Measurements from ENCODE around the gene TFAM.

TFAM gene
- 37.9 to 75.9 (median 53.8) reads per million in 3 donors for total RNA-seq

DNA sequence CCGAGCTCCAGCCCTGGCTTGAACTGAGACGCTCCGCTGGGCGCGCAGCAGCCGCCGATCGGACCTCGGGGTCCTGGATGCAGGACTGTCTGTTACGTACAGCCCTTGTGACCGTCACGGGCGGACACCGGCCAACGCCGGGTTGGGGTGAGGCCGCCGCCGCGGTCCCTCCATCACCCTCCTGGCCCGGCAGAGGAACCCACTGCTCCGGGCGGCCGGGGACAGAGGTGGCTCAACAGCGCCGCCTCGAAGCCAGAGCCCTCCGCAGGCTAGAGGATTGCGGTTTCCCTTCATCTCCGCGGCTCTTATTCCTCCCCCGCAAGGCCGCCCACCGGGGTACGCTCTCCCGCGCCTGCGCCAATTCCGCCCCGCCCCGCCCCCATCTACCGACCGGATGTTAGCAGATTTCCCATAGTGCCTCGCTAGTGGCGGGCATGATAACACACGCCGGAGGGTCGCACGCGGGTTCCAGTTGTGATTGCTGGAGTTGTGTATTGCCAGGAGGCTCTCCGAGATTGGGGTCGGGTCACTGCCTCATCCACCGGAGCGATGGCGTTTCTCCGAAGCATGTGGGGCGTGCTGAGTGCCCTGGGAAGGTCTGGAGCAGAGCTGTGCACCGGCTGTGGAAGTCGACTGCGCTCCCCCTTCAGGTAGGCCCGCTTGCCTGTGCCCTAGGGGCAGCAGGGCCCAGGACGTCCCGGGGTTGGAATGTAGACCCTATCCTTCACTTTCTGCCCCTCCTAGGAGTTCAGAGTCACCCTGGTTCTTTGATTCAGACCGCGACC is at the start of gene TFAM:
Gene TFAM, plus strand, starts transcription at position 412 of the 785 bp plus-strand sequence. Its CDS starts 138 bp downstream, at position 550.
- Histone ChIP-seq H3K4me3 (ENCODE audit: insufficient read depth, low read depth, low read length, poor library complexity, severe bottlenecking) (peak within 1 kb of the TSS; percentile 77), H3K27me3 (replicated peaks; ENCODE audit: control insufficient read depth, insufficient read depth, low read length, poor library complexity, severe bottlenecking) (no peaks in the 10 kb centered on the region), H3K4me1 (ENCODE audit: control insufficient read depth, insufficient read depth, low read length, poor library complexity, severe bottlenecking) (peaks cover 22% of the 10 kb centered on the region), H3K27ac (ENCODE audit: insufficient read depth, low read length, poor library complexity, severe bottlenecking) (peak within 1 kb of the TSS; percentile 86), H3K9me3 (ENCODE audit: control insufficient read depth, low read length) (no peaks in the 10 kb centered on the region), H3K36me3 (ENCODE audit: control insufficient read depth, insufficient read depth, low read length) (peaks cover 24% of the 10 kb centered on the region)
- peak; percentile 92 to 94 (median 93) for DNase-seq

DNA sequence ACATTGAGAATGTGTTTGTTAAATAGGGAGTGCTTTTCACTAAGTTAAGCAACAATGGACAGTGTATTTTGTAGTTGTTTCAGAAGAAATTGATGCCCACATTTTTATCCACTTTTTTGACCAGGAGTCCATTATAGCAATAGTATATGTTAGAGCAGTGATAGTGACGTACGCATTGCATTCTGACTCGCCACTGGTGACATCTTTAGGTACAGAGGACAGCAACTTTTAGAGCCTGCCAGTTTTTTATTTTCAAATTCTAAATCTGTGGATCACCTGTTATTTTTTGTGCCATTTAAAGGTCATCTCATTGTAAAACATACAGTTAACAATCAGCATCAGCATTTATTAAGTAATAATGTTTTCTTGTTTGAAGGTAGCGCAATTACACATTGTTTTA is 49.0 kb upstream of the TFAM start:
- no peak overlapping the region for H3K27ac ChIP-seq (ENCODE audit: insufficient read depth, low read length, poor library complexity, severe bottlenecking)
- no peaks in the 10 kb centered on the region for H3K9me3 ChIP-seq (ENCODE audit: control insufficient read depth, low read length)
- H3K4me3 ChIP-seq (ENCODE audit: insufficient read depth, low read depth, low read length, poor library complexity, severe bottlenecking), result peak overlapping the region; percentile 96
- no peaks in the 10 kb centered on the region for H3K27me3 ChIP-seq (replicated peaks; ENCODE audit: control insufficient read depth, insufficient read depth, low read length, poor library complexity, severe bottlenecking)
- no peaks in the 10 kb centered on the region for H3K36me3 ChIP-seq (ENCODE audit: control insufficient read depth, insufficient read depth, low read length)
- H3K4me1 ChIP-seq (ENCODE audit: control insufficient read depth, insufficient read depth, low read length, poor library complexity, severe bottlenecking), result no peaks in the 10 kb centered on the region
- DNase-seq, result no peak

DNA sequence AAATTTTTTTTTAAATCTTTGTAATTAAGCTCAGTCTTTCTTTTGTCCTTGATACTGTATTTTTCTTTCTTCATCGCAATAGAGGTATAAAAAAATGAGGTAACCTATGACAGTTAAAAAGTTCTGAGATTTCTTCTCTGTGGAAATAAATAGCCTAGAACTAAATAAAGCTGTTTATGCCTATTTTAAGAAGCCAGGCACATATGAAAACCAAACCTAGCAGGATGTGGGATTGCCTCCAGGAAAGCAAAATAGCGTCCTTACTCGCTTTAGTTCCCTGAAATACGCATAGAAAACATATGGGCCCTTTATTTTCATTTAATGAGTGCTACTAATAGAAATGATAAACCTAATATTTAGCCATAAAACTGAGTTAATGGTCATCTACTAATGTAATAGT is 43.8 kb upstream of the TFAM start:
- H3K36me3 ChIP-seq (ENCODE audit: control insufficient read depth, insufficient read depth, low read length), result no peaks in the 10 kb centered on the region
- H3K4me1 ChIP-seq (ENCODE audit: control insufficient read depth, insufficient read depth, low read length, poor library complexity, severe bottlenecking), result no peaks in the 10 kb centered on the region
- DNase-seq, result no peak
- H3K4me3 ChIP-seq (ENCODE audit: insufficient read depth, low read depth, low read length, poor library complexity, severe bottlenecking), result no peak overlapping the region
- no peaks in the 10 kb centered on the region for H3K27me3 ChIP-seq (replicated peaks; ENCODE audit: control insufficient read depth, insufficient read depth, low read length, poor library complexity, severe bottlenecking)
- no peak overlapping the region for H3K27ac ChIP-seq (ENCODE audit: insufficient read depth, low read length, poor library complexity, severe bottlenecking)
- no peaks in the 10 kb centered on the region for H3K9me3 ChIP-seq (ENCODE audit: control insufficient read depth, low read length)

DNA sequence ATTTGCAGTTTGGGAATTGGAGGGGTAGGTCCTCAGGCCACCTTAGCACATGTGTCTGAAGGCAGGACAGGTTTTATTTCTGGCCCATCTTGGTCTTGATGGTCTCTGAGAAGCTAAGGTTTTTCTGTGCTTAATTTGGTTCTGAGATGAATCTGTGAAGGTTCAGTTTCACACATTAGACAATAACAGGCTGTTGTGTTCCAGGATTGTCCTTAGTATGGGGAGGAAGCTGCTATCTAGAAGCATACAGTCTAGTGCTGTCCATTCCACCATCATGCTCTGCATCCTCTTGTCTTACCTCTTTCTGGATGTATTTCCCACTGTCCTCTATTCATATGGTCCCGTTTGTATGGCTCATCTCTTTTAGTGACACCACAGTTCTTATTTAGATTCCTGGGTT is 43.3 kb upstream of the TFAM start:
- no peaks in the 10 kb centered on the region for H3K9me3 ChIP-seq (ENCODE audit: control insufficient read depth, low read length)
- H3K4me3 ChIP-seq (ENCODE audit: insufficient read depth, low read depth, low read length, poor library complexity, severe bottlenecking), result no peak overlapping the region

DNA sequence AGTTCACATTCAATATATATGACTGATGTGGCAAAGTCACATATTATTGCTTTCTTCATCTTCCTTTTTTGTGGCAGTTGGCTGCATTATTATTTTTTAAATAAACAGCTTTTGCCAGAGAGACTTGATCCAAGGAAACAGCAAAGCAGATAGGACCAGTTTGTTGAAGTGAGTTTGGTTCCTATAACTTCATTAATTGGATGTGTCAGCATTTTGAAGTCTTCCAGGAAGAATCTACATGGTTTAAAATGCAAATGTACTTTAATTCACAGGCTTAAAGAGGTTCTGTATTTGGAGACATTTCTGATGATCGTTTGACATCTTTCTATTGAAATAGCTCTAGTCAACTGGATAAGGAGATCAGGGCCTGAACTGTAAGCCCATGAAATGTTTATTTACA is 37.2 kb upstream of the TFAM start:
- Histone ChIP-seq H3K36me3 (ENCODE audit: control insufficient read depth, insufficient read depth, low read length) (no peaks in the 10 kb centered on the region), H3K4me1 (ENCODE audit: control insufficient read depth, insufficient read depth, low read length, poor library complexity, severe bottlenecking) (no peaks in the 10 kb centered on the region), H3K27me3 (replicated peaks; ENCODE audit: control insufficient read depth, insufficient read depth, low read length, poor library complexity, severe bottlenecking) (no peaks in the 10 kb centered on the region), H3K9me3 (ENCODE audit: control insufficient read depth, low read length) (no peaks in the 10 kb centered on the region), H3K27ac (ENCODE audit: insufficient read depth, low read length, poor library complexity, severe bottlenecking) (no peak overlapping the region), H3K4me3 (ENCODE audit: insufficient read depth, low read depth, low read length, poor library complexity, severe bottlenecking) (no peak overlapping the region)
- DNase-seq, result no peak

More for the DNA sequence above, 43.3 kb upstream of the TFAM start:
- no peak overlapping the region for H3K27ac ChIP-seq (ENCODE audit: insufficient read depth, low read length, poor library complexity, severe bottlenecking)
- no peak for DNase-seq
- no peaks in the 10 kb centered on the region for H3K36me3 ChIP-seq (ENCODE audit: control insufficient read depth, insufficient read depth, low read length)
- no peaks in the 10 kb centered on the region for H3K4me1 ChIP-seq (ENCODE audit: control insufficient read depth, insufficient read depth, low read length, poor library complexity, severe bottlenecking)
- H3K27me3 ChIP-seq (replicated peaks; ENCODE audit: control insufficient read depth, insufficient read depth, low read length, poor library complexity, severe bottlenecking), result no peaks in the 10 kb centered on the region

DNA sequence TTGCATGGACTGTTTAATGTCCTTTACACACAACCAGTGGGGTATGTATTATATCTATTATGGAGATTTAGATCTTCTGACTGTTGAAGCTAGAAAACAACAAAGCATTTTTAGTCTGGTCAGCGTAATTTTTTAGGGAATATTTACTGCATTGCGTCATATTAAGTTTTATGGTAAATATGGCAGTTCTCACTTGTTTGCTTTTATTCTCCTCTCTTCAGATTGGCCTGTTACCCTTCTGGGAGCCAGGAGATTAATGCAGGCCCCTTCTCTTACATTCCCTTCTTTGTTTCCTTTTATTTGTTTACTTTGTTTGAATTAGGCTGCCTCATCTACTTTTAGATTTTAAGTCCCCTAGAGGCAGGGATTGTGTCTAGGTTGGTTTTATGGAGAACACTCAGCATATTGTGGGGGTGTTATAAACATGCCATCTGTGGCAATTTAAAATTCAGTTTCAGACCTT is 36.6 kb upstream of the TFAM start:
- no peak overlapping the region for H3K27ac ChIP-seq (ENCODE audit: insufficient read depth, low read length, poor library complexity, severe bottlenecking)
- no peaks in the 10 kb centered on the region for H3K4me1 ChIP-seq (ENCODE audit: control insufficient read depth, insufficient read depth, low read length, poor library complexity, severe bottlenecking)

DNA sequence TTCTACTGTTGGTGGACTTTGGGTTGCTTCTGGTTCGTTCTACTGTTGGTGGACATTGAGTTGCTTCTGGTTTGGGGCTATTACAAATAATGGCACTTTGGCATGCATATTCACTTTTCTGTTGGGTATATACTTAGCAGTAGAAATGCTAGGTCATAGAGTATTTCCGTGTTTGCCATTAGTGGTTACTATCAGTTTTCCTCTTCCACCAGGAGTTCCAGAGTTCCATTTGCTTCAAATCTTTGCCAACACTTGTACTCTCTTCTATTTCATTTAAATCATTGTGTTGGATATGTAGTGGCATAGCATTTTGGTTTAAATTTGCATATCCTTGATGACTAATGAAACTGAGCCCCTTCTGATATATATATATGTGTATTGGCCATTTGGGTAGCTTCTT is 35.2 kb upstream of the TFAM start:
- no peaks in the 10 kb centered on the region for H3K4me1 ChIP-seq (ENCODE audit: control insufficient read depth, insufficient read depth, low read length, poor library complexity, severe bottlenecking)
- H3K4me3 ChIP-seq (ENCODE audit: insufficient read depth, low read depth, low read length, poor library complexity, severe bottlenecking), result no peak overlapping the region
- H3K36me3 ChIP-seq (ENCODE audit: control insufficient read depth, insufficient read depth, low read length), result no peaks in the 10 kb centered on the region
- H3K27ac ChIP-seq (ENCODE audit: insufficient read depth, low read length, poor library complexity, severe bottlenecking), result no peak overlapping the region
- DNase-seq, result no peak
- H3K9me3 ChIP-seq (ENCODE audit: control insufficient read depth, low read length), result no peaks in the 10 kb centered on the region
- H3K27me3 ChIP-seq (replicated peaks; ENCODE audit: control insufficient read depth, insufficient read depth, low read length, poor library complexity, severe bottlenecking), result no peaks in the 10 kb centered on the region

More for the DNA sequence above, 36.6 kb upstream of the TFAM start:
- H3K27me3 ChIP-seq (replicated peaks; ENCODE audit: control insufficient read depth, insufficient read depth, low read length, poor library complexity, severe bottlenecking), result no peaks in the 10 kb centered on the region
- H3K4me3 ChIP-seq (ENCODE audit: insufficient read depth, low read depth, low read length, poor library complexity, severe bottlenecking), result no peak overlapping the region
- H3K9me3 ChIP-seq (ENCODE audit: control insufficient read depth, low read length), result no peaks in the 10 kb centered on the region
- DNase-seq, result no peak
- no peaks in the 10 kb centered on the region for H3K36me3 ChIP-seq (ENCODE audit: control insufficient read depth, insufficient read depth, low read length)

DNA sequence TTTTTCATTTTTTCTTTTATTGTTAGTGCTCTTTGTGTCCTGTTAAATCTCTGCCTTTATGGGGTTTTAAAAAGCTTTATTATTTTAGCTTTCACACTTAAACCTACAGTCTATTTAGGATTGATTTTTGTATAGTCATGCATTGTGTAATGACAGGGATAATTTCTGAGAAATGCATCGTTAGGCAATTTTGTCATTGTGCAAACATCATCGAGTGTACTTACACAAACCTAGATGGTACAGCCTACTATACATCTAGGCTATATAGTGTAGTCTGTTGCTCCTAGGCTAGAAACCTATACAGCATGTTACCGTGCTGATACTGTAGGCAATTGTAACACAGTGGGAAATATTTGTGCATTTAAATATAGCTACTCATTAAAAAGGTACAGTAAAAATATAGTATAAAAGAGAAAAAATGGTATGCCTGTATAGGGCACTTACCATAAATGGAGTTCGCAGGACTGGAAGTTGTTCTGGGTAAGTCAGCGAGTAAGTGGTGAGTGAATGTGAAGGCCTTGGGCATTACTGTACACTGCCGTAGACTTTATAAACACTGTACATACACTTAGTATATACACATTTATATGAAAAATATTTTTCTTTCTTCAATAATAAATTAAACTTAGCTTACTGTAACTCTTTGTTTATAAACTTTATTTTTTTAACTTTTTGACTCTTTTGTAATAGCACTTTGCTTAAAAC is 34.4 kb upstream of the TFAM start:
- Histone ChIP-seq H3K27me3 (replicated peaks; ENCODE audit: control insufficient read depth, insufficient read depth, low read length, poor library complexity, severe bottlenecking) (no peaks in the 10 kb centered on the region), H3K36me3 (ENCODE audit: control insufficient read depth, insufficient read depth, low read length) (no peaks in the 10 kb centered on the region), H3K4me1 (ENCODE audit: control insufficient read depth, insufficient read depth, low read length, poor library complexity, severe bottlenecking) (no peaks in the 10 kb centered on the region), H3K27ac (ENCODE audit: insufficient read depth, low read length, poor library complexity, severe bottlenecking) (no peak overlapping the region), H3K9me3 (ENCODE audit: control insufficient read depth, low read length) (no peaks in the 10 kb centered on the region), H3K4me3 (ENCODE audit: insufficient read depth, low read depth, low read length, poor library complexity, severe bottlenecking) (no peak overlapping the region)
- DNase-seq, result no peak

DNA sequence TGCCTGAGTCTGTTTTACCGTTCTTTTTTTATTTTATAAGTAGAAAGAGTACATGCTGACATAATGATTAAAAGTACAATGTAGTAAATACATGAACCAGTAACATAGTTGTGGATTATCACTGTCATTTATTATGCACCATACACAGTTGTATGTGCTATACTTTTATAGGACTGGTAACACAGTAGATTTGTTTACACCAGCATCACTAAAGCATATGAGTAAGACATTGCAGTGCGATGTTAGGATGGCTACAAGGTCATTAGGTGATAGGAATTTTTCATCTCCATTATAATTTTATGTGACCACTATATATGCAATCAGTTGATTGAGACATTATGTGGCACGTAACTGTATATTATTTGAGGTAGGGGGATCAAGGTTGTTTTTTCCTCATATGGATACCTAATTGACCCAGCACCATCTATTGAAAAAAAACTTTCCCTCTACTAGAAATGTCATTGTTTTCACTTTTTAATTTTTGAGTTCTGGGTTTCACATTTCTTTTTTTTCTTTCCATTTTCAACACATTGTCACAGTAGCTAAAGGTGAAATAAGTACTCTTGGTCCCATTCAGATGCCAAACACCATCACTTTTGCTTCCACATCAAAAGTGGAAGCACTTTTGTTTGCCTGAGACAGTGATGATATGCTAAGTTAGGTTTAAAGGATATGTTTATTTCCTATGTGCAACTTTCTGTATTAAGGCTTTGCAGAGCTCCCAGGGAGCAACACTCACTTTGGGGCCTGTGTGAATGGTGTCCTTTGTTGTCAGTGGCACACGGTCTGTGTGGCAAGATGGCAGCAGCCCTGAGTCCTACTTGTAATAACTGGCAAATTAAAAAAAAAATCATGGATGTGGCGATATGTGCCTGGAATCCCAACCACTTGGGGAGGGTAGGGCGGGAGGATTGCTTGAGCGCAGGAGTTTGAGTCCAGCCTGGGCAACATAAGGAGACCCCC is 33.3 kb upstream of the TFAM start:
- H3K4me3 ChIP-seq (ENCODE audit: insufficient read depth, low read depth, low read length, poor library complexity, severe bottlenecking), result no peak overlapping the region
- H3K9me3 ChIP-seq (ENCODE audit: control insufficient read depth, low read length), result no peaks in the 10 kb centered on the region
- no peaks in the 10 kb centered on the region for H3K36me3 ChIP-seq (ENCODE audit: control insufficient read depth, insufficient read depth, low read length)
- no peak overlapping the region for H3K27ac ChIP-seq (ENCODE audit: insufficient read depth, low read length, poor library complexity, severe bottlenecking)
- no peaks in the 10 kb centered on the region for H3K27me3 ChIP-seq (replicated peaks; ENCODE audit: control insufficient read depth, insufficient read depth, low read length, poor library complexity, severe bottlenecking)
- DNase-seq, result no peak
- no peaks in the 10 kb centered on the region for H3K4me1 ChIP-seq (ENCODE audit: control insufficient read depth, insufficient read depth, low read length, poor library complexity, severe bottlenecking)
